ENCODE results near the gene AP2A2.

Gene AP2A2

GRCh38 chr11:1050581-1051355 is 125.1 kb downstream of the AP2A2 start:
- H3K27me3 ChIP-seq (ENCODE audit: control insufficient read depth, insufficient read depth, low read length): no peaks in the 10 kb centered on the region
- H3K9me3 ChIP-seq (ENCODE audit: control insufficient read depth, insufficient read depth, low read length): no peaks in the 10 kb centered on the region
- H3K4me3 ChIP-seq (ENCODE audit: low read depth, low read length): no peak overlapping the region
- no peaks in the 10 kb centered on the region for H3K36me3 ChIP-seq (ENCODE audit: control insufficient read depth, insufficient read depth, low read length)
- H3K4me1 ChIP-seq (ENCODE audit: control insufficient read depth, insufficient read depth, low read length): no peaks in the 10 kb centered on the region
- H3K9ac ChIP-seq (ENCODE audit: low read depth, low read length): no peak overlapping the region

- Histone ChIP-seq H3K4me3 (ENCODE audit: low read depth, low read length) (no peak overlapping the region), H3K4me1 (ENCODE audit: control insufficient read depth, insufficient read depth, low read length) (no peaks in the 10 kb centered on the region), H3K9ac (ENCODE audit: low read depth, low read length) (no peak overlapping the region), H3K36me3 (ENCODE audit: control insufficient read depth, insufficient read depth, low read length) (no peaks in the 10 kb centered on the region), H3K9me3 (ENCODE audit: control insufficient read depth, insufficient read depth, low read length) (no peaks in the 10 kb centered on the region), H3K27me3 (ENCODE audit: control insufficient read depth, insufficient read depth, low read length) (no peaks in the 10 kb centered on the region)
These were observed 125.9 kb downstream of the AP2A2 start for GRCh38 chr11:1051356-1052132.

DNA sequence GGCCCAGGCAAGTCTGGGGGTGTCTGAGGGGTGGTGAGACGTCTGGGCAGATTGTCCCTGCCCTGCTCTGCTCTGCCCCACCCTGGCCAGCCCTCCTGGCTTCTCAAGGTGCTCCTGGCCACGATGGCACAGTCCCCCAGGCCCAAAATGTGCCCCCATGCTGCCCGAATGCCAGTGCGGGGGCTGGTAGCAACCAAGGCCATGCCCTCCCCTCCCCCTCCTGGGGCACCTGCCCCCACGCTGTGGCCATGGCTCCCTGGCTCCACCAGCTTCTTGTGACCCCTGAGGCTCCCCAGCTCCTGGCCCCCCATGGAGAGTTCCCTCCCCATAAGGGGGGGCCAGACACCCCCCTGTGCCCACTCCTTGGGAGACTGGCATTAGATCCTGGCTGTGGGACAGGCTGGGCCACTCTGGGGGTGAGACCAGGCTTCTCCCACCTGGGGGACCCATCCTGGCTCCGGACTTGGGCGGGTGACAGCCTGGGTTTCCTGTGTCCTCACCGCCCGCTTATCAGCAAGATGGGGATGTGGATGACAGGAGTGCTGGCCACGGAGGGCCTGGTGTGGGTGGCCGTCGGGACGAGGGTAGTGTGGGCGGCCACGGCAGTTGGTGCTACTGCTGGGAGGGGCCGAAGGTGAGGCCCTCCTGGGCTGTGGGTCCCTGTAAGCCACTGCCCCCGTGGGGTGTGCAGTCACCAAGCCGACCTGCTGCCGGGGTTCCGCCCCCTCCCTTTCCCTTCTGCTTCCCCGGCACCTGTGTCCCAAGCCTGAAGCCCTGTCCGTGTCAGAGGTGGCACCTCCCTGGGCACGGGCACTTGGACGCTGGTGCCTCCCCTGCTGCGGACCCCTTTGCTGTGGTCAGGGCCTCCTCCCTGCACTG is 126.7 kb downstream of the AP2A2 start:
- H3K36me3 ChIP-seq (ENCODE audit: control insufficient read depth, insufficient read depth, low read length): no peaks in the 10 kb centered on the region
- H3K27me3 ChIP-seq (ENCODE audit: control insufficient read depth, insufficient read depth, low read length): no peaks in the 10 kb centered on the region
- H3K9me3 ChIP-seq (ENCODE audit: control insufficient read depth, insufficient read depth, low read length): no peaks in the 10 kb centered on the region
- no peaks in the 10 kb centered on the region for H3K4me1 ChIP-seq (ENCODE audit: control insufficient read depth, insufficient read depth, low read length)
- H3K4me3 ChIP-seq (ENCODE audit: low read depth, low read length): no peak overlapping the region
- no peak overlapping the region for H3K9ac ChIP-seq (ENCODE audit: low read depth, low read length)

DNA sequence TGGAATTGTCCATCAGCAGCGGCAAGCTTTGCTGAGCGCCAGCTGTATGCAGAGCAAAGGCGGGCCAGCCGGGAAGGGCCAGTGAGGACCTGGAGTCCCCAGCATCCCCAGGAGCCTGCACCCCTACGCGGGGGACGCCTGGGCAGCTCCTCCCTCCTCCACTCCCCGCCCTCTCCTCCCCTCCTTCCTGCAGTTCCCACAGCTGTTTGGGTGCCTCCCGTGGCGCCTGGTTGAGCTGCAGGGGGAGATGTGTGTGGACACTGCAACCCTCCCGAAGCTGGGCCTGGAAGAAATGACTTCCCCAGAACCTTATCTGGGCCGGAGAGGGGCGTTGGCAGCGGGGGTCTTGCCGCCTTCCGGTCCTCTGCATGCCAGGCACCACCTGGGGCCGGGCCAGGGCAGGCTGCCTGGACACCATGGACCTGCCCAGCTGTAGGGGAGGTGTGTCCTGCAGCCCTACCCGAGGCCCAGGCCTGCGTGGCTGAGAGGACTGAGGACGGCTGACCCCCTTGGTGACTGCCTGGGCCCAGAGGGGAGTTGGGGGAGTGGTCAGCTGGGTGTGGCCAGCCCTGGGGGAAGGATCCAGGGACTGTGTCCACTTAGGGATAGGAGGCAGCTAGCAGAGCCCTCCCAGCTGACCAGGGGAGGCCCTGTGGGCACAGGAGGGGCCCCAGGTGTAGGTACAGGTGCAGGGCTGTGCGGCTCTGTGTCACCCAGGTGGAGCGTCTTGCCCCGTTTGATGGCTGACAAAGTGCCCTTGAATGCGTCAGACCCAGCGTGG is 127.6 kb downstream of the AP2A2 start:
- H3K27me3 ChIP-seq (ENCODE audit: control insufficient read depth, insufficient read depth, low read length): no peaks in the 10 kb centered on the region
- H3K4me3 ChIP-seq (ENCODE audit: low read depth, low read length): no peak overlapping the region
- no peak overlapping the region for H3K9ac ChIP-seq (ENCODE audit: low read depth, low read length)
- H3K9me3 ChIP-seq (ENCODE audit: control insufficient read depth, insufficient read depth, low read length): no peaks in the 10 kb centered on the region
- no peaks in the 10 kb centered on the region for H3K36me3 ChIP-seq (ENCODE audit: control insufficient read depth, insufficient read depth, low read length)
- no peaks in the 10 kb centered on the region for H3K4me1 ChIP-seq (ENCODE audit: control insufficient read depth, insufficient read depth, low read length)

- H3K36me3 ChIP-seq (ENCODE audit: control insufficient read depth, insufficient read depth, low read length): no peaks in the 10 kb centered on the region
- no peaks in the 10 kb centered on the region for H3K9me3 ChIP-seq (ENCODE audit: control insufficient read depth, insufficient read depth, low read length)
- no peaks in the 10 kb centered on the region for H3K27me3 ChIP-seq (ENCODE audit: control insufficient read depth, insufficient read depth, low read length)
- no peak overlapping the region for H3K9ac ChIP-seq (ENCODE audit: low read depth, low read length)
- H3K4me1 ChIP-seq (ENCODE audit: control insufficient read depth, insufficient read depth, low read length): no peaks in the 10 kb centered on the region
- H3K4me3 ChIP-seq (ENCODE audit: low read depth, low read length): no peak overlapping the region
These were observed 128.8 kb downstream of the AP2A2 start for GRCh38 chr11:1054143-1055108.

DNA sequence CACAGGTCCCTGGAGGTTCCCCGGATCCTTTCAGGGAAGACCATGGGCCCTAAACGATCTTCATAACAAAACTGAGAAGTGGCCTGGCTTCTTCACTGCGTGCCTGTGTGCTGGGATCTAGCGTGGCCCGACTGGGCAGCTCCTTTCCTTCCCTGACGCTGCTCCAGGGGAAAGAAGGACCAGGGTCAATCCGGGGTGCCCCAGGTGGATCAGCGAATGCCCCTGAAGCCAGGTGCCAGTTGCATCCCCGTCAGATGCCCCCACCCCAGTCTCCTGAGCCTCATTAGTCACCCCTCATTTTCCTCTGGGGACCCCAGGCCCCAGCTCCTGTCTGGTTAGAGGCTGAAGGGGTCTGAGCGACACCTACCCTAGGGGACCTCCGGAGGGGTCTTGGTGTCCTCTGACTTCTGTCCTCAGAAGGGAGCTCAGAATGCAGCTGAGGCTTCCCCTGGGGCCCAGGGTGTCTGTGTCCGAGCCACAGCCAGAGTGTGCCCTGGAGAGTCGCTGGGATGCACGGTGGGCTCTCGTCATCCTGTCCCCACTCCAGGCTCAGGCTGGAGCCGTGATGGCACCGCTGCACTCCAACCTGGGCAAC is 129.5 kb downstream of the AP2A2 start:
- no peak overlapping the region for H3K9ac ChIP-seq (ENCODE audit: low read depth, low read length)
- H3K36me3 ChIP-seq (ENCODE audit: control insufficient read depth, insufficient read depth, low read length): no peaks in the 10 kb centered on the region
- H3K27me3 ChIP-seq (ENCODE audit: control insufficient read depth, insufficient read depth, low read length): no peaks in the 10 kb centered on the region
- H3K4me1 ChIP-seq (ENCODE audit: control insufficient read depth, insufficient read depth, low read length): no peaks in the 10 kb centered on the region
- no peaks in the 10 kb centered on the region for H3K9me3 ChIP-seq (ENCODE audit: control insufficient read depth, insufficient read depth, low read length)
- H3K4me3 ChIP-seq (ENCODE audit: low read depth, low read length): no peak overlapping the region

GRCh38 chr11:1055990-1056771 is 130.5 kb downstream of the AP2A2 start:
- no peaks in the 10 kb centered on the region for H3K27me3 ChIP-seq (ENCODE audit: control insufficient read depth, insufficient read depth, low read length)
- H3K4me1 ChIP-seq (ENCODE audit: control insufficient read depth, insufficient read depth, low read length): no peaks in the 10 kb centered on the region
- H3K4me3 ChIP-seq (ENCODE audit: low read depth, low read length): no peak overlapping the region
- no peaks in the 10 kb centered on the region for H3K36me3 ChIP-seq (ENCODE audit: control insufficient read depth, insufficient read depth, low read length)
- H3K9me3 ChIP-seq (ENCODE audit: control insufficient read depth, insufficient read depth, low read length): no peaks in the 10 kb centered on the region
- H3K9ac ChIP-seq (ENCODE audit: low read depth, low read length): no peak overlapping the region

DNA sequence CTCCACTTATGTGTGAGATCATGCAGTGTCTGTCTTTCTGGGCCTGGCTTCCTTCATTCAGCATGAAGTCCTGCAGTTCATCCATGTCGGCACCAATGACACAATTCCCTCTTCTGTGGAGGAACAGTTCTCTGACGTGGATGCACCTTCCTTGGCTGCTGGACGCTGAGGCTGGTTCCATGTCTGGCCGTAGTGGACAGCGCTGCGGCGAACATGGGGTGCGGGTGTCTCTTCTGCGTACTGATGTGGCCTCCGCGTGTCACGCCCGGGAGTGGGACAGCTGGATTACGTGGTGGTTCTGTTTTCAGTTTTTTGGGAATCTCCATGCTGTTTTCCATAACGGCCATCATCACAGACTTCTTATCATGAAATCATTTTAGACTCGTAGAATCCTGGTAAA is 132.1 kb downstream of the AP2A2 start:
- no peaks in the 10 kb centered on the region for H3K4me1 ChIP-seq (ENCODE audit: control insufficient read depth, insufficient read depth, low read length)
- H3K9me3 ChIP-seq (ENCODE audit: control insufficient read depth, insufficient read depth, low read length): peaks cover 3% of the 10 kb centered on the region

DNA sequence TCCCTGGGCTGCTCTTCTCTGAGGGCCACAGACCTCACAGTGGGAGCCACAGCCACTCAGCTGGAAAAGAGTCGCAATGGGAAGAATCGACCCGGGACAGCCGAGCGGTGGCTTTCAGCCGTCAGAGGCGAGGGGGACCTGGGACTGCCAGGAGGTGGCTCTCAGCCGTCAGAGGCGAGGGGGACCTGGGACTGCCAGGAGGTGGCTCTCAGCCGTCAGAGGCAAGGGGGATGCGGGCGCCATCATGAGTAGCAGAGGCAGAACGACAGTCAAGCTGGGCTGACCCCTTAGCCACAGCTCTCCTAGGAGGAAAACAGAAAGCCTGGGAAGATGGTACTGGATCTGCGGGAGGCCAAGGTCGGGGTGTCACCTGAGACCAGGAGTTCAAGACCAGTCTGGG is 134.1 kb downstream of the AP2A2 start:
- no peak overlapping the region for H3K4me3 ChIP-seq (ENCODE audit: low read depth, low read length)
- no peaks in the 10 kb centered on the region for H3K27me3 ChIP-seq (ENCODE audit: control insufficient read depth, insufficient read depth, low read length)
- H3K36me3 ChIP-seq (ENCODE audit: control insufficient read depth, insufficient read depth, low read length): no peaks in the 10 kb centered on the region
- peaks cover 7% of the 10 kb centered on the region for H3K9me3 ChIP-seq (ENCODE audit: control insufficient read depth, insufficient read depth, low read length)
- H3K9ac ChIP-seq (ENCODE audit: low read depth, low read length): no peak overlapping the region
- H3K4me1 ChIP-seq (ENCODE audit: control insufficient read depth, insufficient read depth, low read length): no peaks in the 10 kb centered on the region

More for the DNA sequence above, 132.1 kb downstream of the AP2A2 start:
- Histone ChIP-seq H3K36me3 (ENCODE audit: control insufficient read depth, insufficient read depth, low read length) (no peaks in the 10 kb centered on the region), H3K4me3 (ENCODE audit: low read depth, low read length) (no peak overlapping the region), H3K27me3 (ENCODE audit: control insufficient read depth, insufficient read depth, low read length) (no peaks in the 10 kb centered on the region), H3K9ac (ENCODE audit: low read depth, low read length) (no peak overlapping the region)

Data from iPS-15b (cell line).